CD4-positive, alpha-beta T cell treated with Interleukin-17A for 4 hours (primary cell): ENCODE data around the gene TLDC2.
A peak's percentile ranks its signal among the peaks of the same experiment; 100 is the strongest.

ENCODE experiments used
- DNase-seq: peaks from one replicate; pipeline ENCODE4 v3.0.0-alpha.2; 2020; ENCODE audit warnings: mixed read lengths

TLDC2 gene

DNA sequence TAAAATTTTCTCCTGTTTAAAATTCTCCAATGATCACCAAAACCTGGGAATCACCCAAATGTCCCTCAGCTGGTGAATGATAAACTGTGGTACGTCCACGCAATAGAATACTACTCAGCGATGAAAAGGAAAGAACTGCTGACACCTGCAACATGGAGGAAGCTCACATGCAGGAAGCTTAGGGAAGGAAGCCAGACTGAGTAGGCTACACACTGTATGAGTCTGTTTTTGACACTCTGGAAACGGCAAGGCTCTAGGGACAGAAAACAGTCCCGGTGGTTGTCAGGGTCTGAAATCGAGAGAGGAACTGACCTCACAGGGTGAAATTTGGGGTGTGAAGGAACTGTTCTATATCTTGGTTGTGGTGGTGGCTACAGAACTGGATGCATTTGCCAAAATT, 25.2 kb upstream of the TLDC2 start:
- no peak for DNase-seq

GRCh38 chr20:36851490-36851889, 24.4 kb upstream of the TLDC2 start:
- DNase-seq, result no peak

GRCh38 chr20:36852187-36852586, 23.8 kb upstream of the TLDC2 start:
- DNase-seq, result no peak

DNA sequence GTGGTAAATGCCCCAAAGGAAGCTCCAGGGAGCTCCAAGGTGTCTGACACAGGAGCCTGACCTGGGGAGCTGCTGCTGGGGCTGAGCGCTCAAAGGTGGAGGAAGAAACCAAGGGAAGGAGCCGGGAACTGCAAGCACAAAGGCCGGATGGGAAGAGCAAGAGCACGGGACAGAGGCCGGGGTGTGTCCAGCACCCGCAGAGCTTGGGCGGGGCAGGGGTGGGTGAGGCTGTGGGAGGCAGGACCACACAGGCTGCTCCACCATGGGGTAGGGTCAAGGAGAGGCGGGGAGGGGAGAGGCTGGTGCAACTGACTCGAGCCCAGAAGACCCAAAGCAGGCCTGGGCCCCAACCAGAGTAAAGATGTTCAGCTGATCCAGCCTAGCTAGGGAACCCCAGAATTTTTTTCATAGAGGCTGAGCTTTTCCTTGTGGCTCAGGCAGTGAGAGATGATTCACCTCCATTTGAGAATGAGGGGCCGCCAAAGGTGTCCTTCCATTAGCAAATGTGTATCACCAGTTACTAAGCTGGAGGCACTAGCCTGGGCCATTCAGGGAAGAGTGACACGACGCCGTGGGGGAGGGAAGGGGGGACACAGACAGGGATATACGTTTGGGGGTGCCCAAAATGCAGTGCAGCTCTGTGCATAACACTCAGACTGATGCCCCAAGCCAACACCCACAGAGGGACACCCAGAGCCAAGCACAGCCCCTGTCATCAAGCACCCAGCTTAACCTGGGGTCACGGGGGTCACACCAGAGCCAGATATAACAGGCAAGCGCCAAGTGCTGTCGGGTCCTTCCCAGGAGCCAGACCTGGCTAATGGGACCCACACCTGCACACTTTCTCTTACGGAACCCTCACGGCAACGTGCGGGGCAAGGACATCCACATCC, 21.3 kb upstream of the TLDC2 start:
- DNase-seq, result no peak

GRCh38 chr20:36855241-36855657, 20.7 kb upstream of the TLDC2 start:
- no peak for DNase-seq

GRCh38 chr20:36856195-36856594, 19.7 kb upstream of the TLDC2 start:
- no peak for DNase-seq

DNA sequence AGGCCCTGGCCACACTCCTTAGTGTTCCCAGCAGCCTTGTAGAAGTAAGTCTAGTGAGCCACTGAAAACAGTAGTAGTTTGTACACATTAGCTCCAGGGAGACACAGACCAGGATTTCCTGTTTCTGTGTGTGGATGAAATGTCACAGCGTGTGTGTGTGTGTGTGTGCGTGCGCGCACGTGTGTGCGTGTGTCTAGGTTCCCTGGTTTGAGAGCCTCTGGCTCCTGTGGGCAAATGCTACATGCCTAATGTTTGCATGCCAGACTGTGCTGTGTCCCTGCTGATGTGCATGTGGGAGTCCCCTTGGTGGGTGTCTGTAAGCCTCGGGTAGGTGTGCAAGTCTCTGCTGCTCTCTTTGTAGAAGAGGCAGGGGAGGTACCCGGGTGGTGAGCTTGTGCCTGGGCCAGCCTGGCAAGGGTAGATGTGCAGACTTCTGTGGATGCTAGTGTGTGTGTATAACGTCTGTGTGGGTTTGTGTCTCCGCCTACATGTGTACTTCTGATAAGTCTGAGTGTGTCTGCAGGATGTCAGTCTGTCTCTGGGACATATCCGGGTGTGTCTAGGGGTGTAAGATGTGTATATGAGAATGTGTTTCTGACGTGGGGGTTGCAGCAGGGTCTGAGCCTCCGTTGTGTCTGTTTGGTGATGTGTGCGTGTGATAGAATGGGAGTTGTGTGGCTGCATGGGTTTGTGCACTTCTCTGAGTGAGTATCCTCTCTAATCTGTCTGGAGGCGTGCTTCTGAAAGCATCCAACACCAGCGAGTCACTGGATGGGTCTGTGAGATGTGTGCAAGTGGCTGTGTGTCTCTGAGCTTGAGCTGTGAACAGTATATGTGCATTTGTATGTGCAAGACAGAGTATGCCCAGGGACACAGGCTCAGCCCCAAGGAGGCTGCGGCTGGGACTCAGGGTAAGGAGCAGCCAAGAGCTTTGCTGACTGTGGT, 19.0 kb upstream of the TLDC2 start:
- DNase-seq, result peak; percentile 74

DNA sequence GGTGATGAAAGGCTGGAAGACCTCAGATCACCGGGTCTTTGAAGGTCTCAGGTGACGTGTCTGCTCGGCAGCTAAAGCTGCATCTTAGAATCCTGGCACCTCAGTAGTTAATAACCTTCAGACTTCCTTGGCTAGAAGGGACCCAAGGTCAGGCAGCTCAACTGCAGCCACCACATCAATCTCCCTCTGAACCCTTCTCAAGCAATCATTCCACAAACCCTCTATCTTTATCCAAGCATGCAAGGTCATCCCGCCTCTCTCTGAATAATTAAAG, 16.7 kb upstream of the TLDC2 start:
- no peak for DNase-seq

GRCh38 chr20:36859700-36860330, 16.1 kb upstream of the TLDC2 start:
- no peak for DNase-seq

DNA sequence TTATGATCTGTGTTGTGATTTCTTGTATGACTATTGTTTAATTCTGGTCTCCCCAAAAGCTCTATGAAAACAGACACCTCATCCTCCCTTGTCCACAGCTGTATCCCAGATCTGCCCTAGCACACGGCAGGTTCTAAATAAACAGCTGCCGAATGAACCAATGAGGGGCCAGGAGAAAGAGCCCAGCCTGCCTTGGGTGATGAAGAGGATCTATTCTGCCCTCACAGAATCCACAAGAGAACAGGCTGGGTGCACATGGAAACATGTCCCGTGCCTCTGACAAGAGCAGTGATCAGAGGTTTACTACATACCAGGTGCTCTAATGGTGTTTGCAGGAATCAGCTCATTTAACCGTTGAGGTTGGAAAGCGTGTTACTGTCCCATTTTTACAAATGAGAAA, 15.6 kb upstream of the TLDC2 start:
- DNase-seq, result no peak

GRCh38 chr20:36860811-36861624, 14.9 kb upstream of the TLDC2 start:
- DNase-seq, result no peak

GRCh38 chr20:36861625-36861874, 14.4 kb upstream of the TLDC2 start:
- DNase-seq, result no peak

GRCh38 chr20:36861875-36862801, 13.8 kb upstream of the TLDC2 start:
- DNase-seq, result no peak

GRCh38 chr20:36862857-36863668, 12.9 kb upstream of the TLDC2 start:
- DNase-seq, result no peak

- DNase-seq, result no peak
Observed at GRCh38 chr20:36865076-36865860, 10.7 kb upstream of the TLDC2 start.

DNA sequence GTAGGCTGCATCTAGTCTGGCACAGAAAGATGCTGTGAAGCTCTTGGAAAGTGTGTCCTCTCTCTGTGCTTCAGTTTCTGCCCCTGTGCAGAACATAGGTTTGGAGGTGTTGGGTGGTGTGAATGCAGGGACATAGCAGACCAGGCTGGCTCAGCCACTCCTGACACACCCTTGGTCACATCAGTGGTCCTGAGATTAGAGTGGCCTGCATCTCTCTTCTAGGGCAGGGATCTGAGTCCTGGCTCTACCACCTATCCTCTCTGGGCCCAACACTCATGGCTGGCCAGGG, 10.1 kb upstream of the TLDC2 start:
- no peak for DNase-seq

- no peak for DNase-seq
Observed at GRCh38 chr20:36866164-36866563, 9.8 kb upstream of the TLDC2 start.

- no peak for DNase-seq
Observed at GRCh38 chr20:36866681-36867495, 9.1 kb upstream of the TLDC2 start.
